ENCODE data around the gene DIPK1A. TPM values are rescaled to one million over a fixed set of nuclear protein-coding genes. Genes with fewer than 3 reads are reported as not detected.
A peak's percentile ranks its signal among the peaks of the same experiment; 100 is the strongest.

Gene DIPK1A
- total RNA-seq, 1 donor from 2014 or later = 5.7 TPM

GRCh38 chr1:92837062-92837461, 124.2 kb downstream of the DIPK1A start:
- Histone ChIP-seq H3K9ac (ENCODE audit: low read depth in 1 of 3, low read length in 3 of 3) (no peak overlapping the region), H3K36me3 (ENCODE audit: control insufficient read depth in 3 of 3, insufficient read depth in 3 of 3, low read length in 3 of 3) (peaks cover 30 to 80% (median 68%) of the 10 kb centered on the region in 3 donors), H3K27ac (ENCODE audit: low read depth, low read length) (no peak overlapping the region), H3K4me3 (ENCODE audit: low read length in 3 of 3) (no peak overlapping the region), H3K4me1 (ENCODE audit: control insufficient read depth in 3 of 3, insufficient read depth in 3 of 3, low read length in 3 of 3) (peaks cover 20 to 28% (median 27%) of the 10 kb centered on the region in 3 donors), H3K27me3 (ENCODE audit: control insufficient read depth in 3 of 3, insufficient read depth in 3 of 3, low read length in 3 of 3) (no peaks in the 10 kb centered on the region), H3K9me3 (ENCODE audit: control insufficient read depth in 3 of 3, low read length in 3 of 3) (no peaks in the 10 kb centered on the region)

- no peaks in the 10 kb centered on the region for H3K9me3 ChIP-seq (ENCODE audit: control insufficient read depth in 3 of 3, low read length in 3 of 3)
- H3K4me1 ChIP-seq (ENCODE audit: control insufficient read depth in 3 of 3, insufficient read depth in 3 of 3, low read length in 3 of 3) = peaks cover 18 to 28% (median 27%) of the 10 kb centered on the region in 3 donors
- no peak overlapping the region for H3K27ac ChIP-seq (ENCODE audit: low read depth, low read length)
- no peaks in the 10 kb centered on the region for H3K27me3 ChIP-seq (ENCODE audit: control insufficient read depth in 3 of 3, insufficient read depth in 3 of 3, low read length in 3 of 3)
- H3K9ac ChIP-seq (ENCODE audit: low read depth in 1 of 3, low read length in 3 of 3) = peak overlapping the region in 1 of 3 donors; percentile 96
- H3K4me3 ChIP-seq (ENCODE audit: low read length in 3 of 3) = no peak overlapping the region
- peaks cover 19 to 58% (median 48%) of the 10 kb centered on the region in 3 donors for H3K36me3 ChIP-seq (ENCODE audit: control insufficient read depth in 3 of 3, insufficient read depth in 3 of 3, low read length in 3 of 3)
Observed at GRCh38 chr1:92834617-92835016, 126.6 kb downstream of the DIPK1A start.

- Histone ChIP-seq H3K36me3 (ENCODE audit: control insufficient read depth in 3 of 3, insufficient read depth in 3 of 3, low read length in 3 of 3) (peaks cover 19 to 51% (median 45%) of the 10 kb centered on the region in 3 donors), H3K4me1 (ENCODE audit: control insufficient read depth in 3 of 3, insufficient read depth in 3 of 3, low read length in 3 of 3) (peaks cover 18 to 28% (median 23%) of the 10 kb centered on the region in 3 donors)
Observed at GRCh38 chr1:92833840-92834239, 127.4 kb downstream of the DIPK1A start.

GRCh38 chr1:92832537-92833114, 128.6 kb downstream of the DIPK1A start:
- Histone ChIP-seq H3K27me3 (ENCODE audit: control insufficient read depth in 3 of 3, insufficient read depth in 3 of 3, low read length in 3 of 3) (no peaks in the 10 kb centered on the region), H3K9ac (ENCODE audit: low read depth in 1 of 3, low read length in 3 of 3) (peak overlapping the region; percentile 96 to 99 (median 98)), H3K4me3 (ENCODE audit: low read length in 3 of 3) (peak overlapping the region; percentile 96 to 100 (median 98)), H3K9me3 (ENCODE audit: control insufficient read depth in 3 of 3, low read length in 3 of 3) (no peaks in the 10 kb centered on the region), H3K4me1 (ENCODE audit: control insufficient read depth in 3 of 3, insufficient read depth in 3 of 3, low read length in 3 of 3) (peaks cover 16 to 28% (median 23%) of the 10 kb centered on the region in 3 donors), H3K27ac (ENCODE audit: low read depth, low read length) (peak overlapping the region; percentile 87), H3K36me3 (ENCODE audit: control insufficient read depth in 3 of 3, insufficient read depth in 3 of 3, low read length in 3 of 3) (peaks cover 11 to 39% (median 33%) of the 10 kb centered on the region in 3 donors)

More at GRCh38 chr1:92833840-92834239, 127.4 kb downstream of the DIPK1A start:
- H3K27ac ChIP-seq (ENCODE audit: low read depth, low read length) = peak overlapping the region; percentile 51
- H3K9me3 ChIP-seq (ENCODE audit: control insufficient read depth in 3 of 3, low read length in 3 of 3) = no peaks in the 10 kb centered on the region
- H3K4me3 ChIP-seq (ENCODE audit: low read length in 3 of 3) = peak overlapping the region in 2 of 3 donors; percentile 8 to 96
- peak overlapping the region; percentile 96 to 99 (median 98) for H3K9ac ChIP-seq (ENCODE audit: low read depth in 1 of 3, low read length in 3 of 3)
- H3K27me3 ChIP-seq (ENCODE audit: control insufficient read depth in 3 of 3, insufficient read depth in 3 of 3, low read length in 3 of 3) = no peaks in the 10 kb centered on the region

GRCh38 chr1:92831762-92832536, 129.3 kb downstream of the DIPK1A start, which contains the start of gene RPL5:
RPL5 (plus strand) TSS chr1:92832040; CDS start chr1:92832115, 75 bp downstream.
- Histone ChIP-seq H3K27me3 (ENCODE audit: control insufficient read depth in 3 of 3, insufficient read depth in 3 of 3, low read length in 3 of 3) (no peaks in the 10 kb centered on the region), H3K27ac (ENCODE audit: low read depth, low read length) (peak within 1 kb of the TSS; percentile 87), H3K36me3 (ENCODE audit: control insufficient read depth in 3 of 3, insufficient read depth in 3 of 3, low read length in 3 of 3) (peaks cover 10 to 32% (median 27%) of the 10 kb centered on the region in 3 donors), H3K9me3 (ENCODE audit: control insufficient read depth in 3 of 3, low read length in 3 of 3) (no peaks in the 10 kb centered on the region), H3K9ac (ENCODE audit: low read depth in 1 of 3, low read length in 3 of 3) (peak within 1 kb of the TSS; percentile 96 to 99 (median 98)), H3K4me3 (ENCODE audit: low read length in 3 of 3) (peak within 1 kb of the TSS; percentile 96 to 100 (median 98)), H3K4me1 (ENCODE audit: control insufficient read depth in 3 of 3, insufficient read depth in 3 of 3, low read length in 3 of 3) (peaks cover 16 to 28% (median 23%) of the 10 kb centered on the region in 3 donors)

GRCh38 chr1:92831368-92831761, 129.9 kb downstream of the DIPK1A start:
- no peaks in the 10 kb centered on the region for H3K9me3 ChIP-seq (ENCODE audit: control insufficient read depth in 3 of 3, low read length in 3 of 3)

GRCh38 chr1:92826792-92827191, 134.5 kb downstream of the DIPK1A start:
- no peaks in the 10 kb centered on the region for H3K36me3 ChIP-seq (ENCODE audit: control insufficient read depth in 3 of 3, insufficient read depth in 3 of 3, low read length in 3 of 3)
- H3K27ac ChIP-seq (ENCODE audit: low read depth, low read length) = no peak overlapping the region
- no peaks in the 10 kb centered on the region for H3K4me1 ChIP-seq (ENCODE audit: control insufficient read depth in 3 of 3, insufficient read depth in 3 of 3, low read length in 3 of 3)
- H3K9ac ChIP-seq (ENCODE audit: low read depth in 1 of 3, low read length in 3 of 3) = no peak overlapping the region
- no peaks in the 10 kb centered on the region for H3K27me3 ChIP-seq (ENCODE audit: control insufficient read depth in 3 of 3, insufficient read depth in 3 of 3, low read length in 3 of 3)
- no peak overlapping the region for H3K4me3 ChIP-seq (ENCODE audit: low read length in 3 of 3)
- no peaks in the 10 kb centered on the region for H3K9me3 ChIP-seq (ENCODE audit: control insufficient read depth in 3 of 3, low read length in 3 of 3)

More at GRCh38 chr1:92831368-92831761, 129.9 kb downstream of the DIPK1A start:
- Histone ChIP-seq H3K4me1 (ENCODE audit: control insufficient read depth in 3 of 3, insufficient read depth in 3 of 3, low read length in 3 of 3) (peaks cover 16 to 27% (median 23%) of the 10 kb centered on the region in 3 donors), H3K36me3 (ENCODE audit: control insufficient read depth in 3 of 3, insufficient read depth in 3 of 3, low read length in 3 of 3) (peaks cover 10 to 27% (median 24%) of the 10 kb centered on the region in 3 donors), H3K27me3 (ENCODE audit: control insufficient read depth in 3 of 3, insufficient read depth in 3 of 3, low read length in 3 of 3) (no peaks in the 10 kb centered on the region), H3K27ac (ENCODE audit: low read depth, low read length) (no peak overlapping the region), H3K9ac (ENCODE audit: low read depth in 1 of 3, low read length in 3 of 3) (peak overlapping the region in 2 of 3 donors; percentile 20 to 98), H3K4me3 (ENCODE audit: low read length in 3 of 3) (peak overlapping the region; percentile 96 to 100 (median 98))

- Histone ChIP-seq H3K27ac (ENCODE audit: low read depth, low read length) (no peak overlapping the region), H3K9me3 (ENCODE audit: control insufficient read depth in 3 of 3, low read length in 3 of 3) (no peaks in the 10 kb centered on the region), H3K36me3 (ENCODE audit: control insufficient read depth in 3 of 3, insufficient read depth in 3 of 3, low read length in 3 of 3) (no peaks in the 10 kb centered on the region), H3K27me3 (ENCODE audit: control insufficient read depth in 3 of 3, insufficient read depth in 3 of 3, low read length in 3 of 3) (no peaks in the 10 kb centered on the region), H3K9ac (ENCODE audit: low read depth in 1 of 3, low read length in 3 of 3) (no peak overlapping the region), H3K4me3 (ENCODE audit: low read length in 3 of 3) (no peak overlapping the region), H3K4me1 (ENCODE audit: control insufficient read depth in 3 of 3, insufficient read depth in 3 of 3, low read length in 3 of 3) (no peaks in the 10 kb centered on the region)
Observed at GRCh38 chr1:92822879-92823278, 138.4 kb downstream of the DIPK1A start.

- no peak overlapping the region for H3K27ac ChIP-seq (ENCODE audit: low read depth, low read length)
- peaks cover 0 to 3% (median 0%) of the 10 kb centered on the region in 3 donors for H3K27me3 ChIP-seq (ENCODE audit: control insufficient read depth in 3 of 3, insufficient read depth in 3 of 3, low read length in 3 of 3)
- no peak overlapping the region for H3K9ac ChIP-seq (ENCODE audit: low read depth in 1 of 3, low read length in 3 of 3)
- no peaks in the 10 kb centered on the region for H3K36me3 ChIP-seq (ENCODE audit: control insufficient read depth in 3 of 3, insufficient read depth in 3 of 3, low read length in 3 of 3)
- H3K4me1 ChIP-seq (ENCODE audit: control insufficient read depth in 3 of 3, insufficient read depth in 3 of 3, low read length in 3 of 3) = no peaks in the 10 kb centered on the region
- H3K4me3 ChIP-seq (ENCODE audit: low read length in 3 of 3) = no peak overlapping the region
- H3K9me3 ChIP-seq (ENCODE audit: control insufficient read depth in 3 of 3, low read length in 3 of 3) = no peaks in the 10 kb centered on the region
Observed at GRCh38 chr1:92820551-92820950, 140.7 kb downstream of the DIPK1A start.

GRCh38 chr1:92820024-92820423, 141.2 kb downstream of the DIPK1A start:
- H3K36me3 ChIP-seq (ENCODE audit: control insufficient read depth in 3 of 3, insufficient read depth in 3 of 3, low read length in 3 of 3) = no peaks in the 10 kb centered on the region
- H3K4me3 ChIP-seq (ENCODE audit: low read length in 3 of 3) = no peak overlapping the region
- no peaks in the 10 kb centered on the region for H3K9me3 ChIP-seq (ENCODE audit: control insufficient read depth in 3 of 3, low read length in 3 of 3)
- no peaks in the 10 kb centered on the region for H3K4me1 ChIP-seq (ENCODE audit: control insufficient read depth in 3 of 3, insufficient read depth in 3 of 3, low read length in 3 of 3)
- H3K27ac ChIP-seq (ENCODE audit: low read depth, low read length) = no peak overlapping the region
- H3K9ac ChIP-seq (ENCODE audit: low read depth in 1 of 3, low read length in 3 of 3) = no peak overlapping the region
- H3K27me3 ChIP-seq (ENCODE audit: control insufficient read depth in 3 of 3, insufficient read depth in 3 of 3, low read length in 3 of 3) = peaks cover 0 to 3% (median 0%) of the 10 kb centered on the region in 3 donors

All from skeletal muscle tissue (tissue), 4 donors.